ENCODE results near the gene MYL4. TPM values are rescaled to one million over a fixed set of nuclear protein-coding genes. Genes with fewer than 3 reads are reported as not detected.
"Not testable (repeated sequence)": the region's sequence is repeated elsewhere in the genome, so short reads cannot be mapped to it uniquely, and the experiment has no call there.

Gene MYL4
- polyA plus RNA-seq, 6 donors from 2014 or later, result 0.53 to 0.55 TPM; not detected in 4

GRCh38 chr17:47254403-47254943 is 45.3 kb downstream of the MYL4 start:
- DNase-seq (no peak), ATAC-seq (ENCODE audit: low read depth in 2 of 2) (no peak)
- peaks cover 9 to 27% (median 15%) of the 10 kb centered on the region in 3 donors for H3K27me3 Mint-ChIP-seq
- H3K4me3 Mint-ChIP-seq, result peak overlapping the region; percentile 87 to 98 (median 95)
- H3K36me3 Mint-ChIP-seq, result no peaks in the 10 kb centered on the region
- peak overlapping the region in 5 of 6 donors; percentile 67 to 95 (median 90) for H3K27ac Mint-ChIP-seq
- H3K9me3 Mint-ChIP-seq, result no peaks in the 10 kb centered on the region
- peaks cover 18 to 42% (median 35%) of the 10 kb centered on the region in 3 donors for H3K4me1 Mint-ChIP-seq

- no peaks in the 10 kb centered on the region for H3K36me3 Mint-ChIP-seq
- no peak for DNase-seq
- H3K9me3 Mint-ChIP-seq, result no peaks in the 10 kb centered on the region
- H3K27me3 Mint-ChIP-seq, result peaks cover 14 to 22% (median 15%) of the 10 kb centered on the region in 3 donors
- no peak overlapping the region for H3K27ac Mint-ChIP-seq
- peak overlapping the region in 1 of 8 donors; percentile 71 for H3K4me3 Mint-ChIP-seq
- peaks cover 17 to 37% (median 33%) of the 10 kb centered on the region in 3 donors for H3K4me1 Mint-ChIP-seq
- no peak for ATAC-seq (ENCODE audit: low read depth in 2 of 2)
Observed at GRCh38 chr17:47257651-47258339, 48.6 kb downstream of the MYL4 start.

- DNase-seq, result no peak
- no peak overlapping the region for H3K4me3 Mint-ChIP-seq
- no peaks in the 10 kb centered on the region for H3K36me3 Mint-ChIP-seq
- peaks cover 13 to 23% (median 13%) of the 10 kb centered on the region in 3 donors for H3K4me1 Mint-ChIP-seq
- peaks cover 3 to 15% (median 14%) of the 10 kb centered on the region in 3 donors for H3K27me3 Mint-ChIP-seq
- H3K27ac Mint-ChIP-seq, result no peak overlapping the region
- H3K9me3 Mint-ChIP-seq, result peaks cover 0 to under 1% (median 0%) of the 10 kb centered on the region in 7 donors
- no peak for ATAC-seq (ENCODE audit: low read depth in 2 of 2)
Observed at GRCh38 chr17:47262586-47262985, 53.4 kb downstream of the MYL4 start.

GRCh38 chr17:47264166-47264565 is 55.0 kb downstream of the MYL4 start:
- peaks cover 7 to 13% (median 12%) of the 10 kb centered on the region in 3 donors for H3K4me1 Mint-ChIP-seq
- DNase-seq (no peak), ATAC-seq (ENCODE audit: low read depth in 2 of 2) (no peak)
- no peak overlapping the region for H3K4me3 Mint-ChIP-seq
- H3K27ac Mint-ChIP-seq, result peak overlapping the region in 3 of 6 donors; percentile 7 to 92 (median 20)
- H3K36me3 Mint-ChIP-seq, result peaks cover 0 to 2% of the 10 kb centered on the region in 2 donors
- peaks cover 0 to 6% (median under 1%) of the 10 kb centered on the region in 7 donors for H3K9me3 Mint-ChIP-seq
- peaks cover 0 to 7% (median 5%) of the 10 kb centered on the region in 3 donors for H3K27me3 Mint-ChIP-seq

GRCh38 chr17:47265983-47266541 is 56.9 kb downstream of the MYL4 start:
- ATAC-seq (ENCODE audit: low read depth in 2 of 2) (no peak), DNase-seq (no peak)
- peaks cover 2 to 8% (median 4%) of the 10 kb centered on the region in 7 donors for H3K9me3 Mint-ChIP-seq
- peaks cover 10 to 17% (median 16%) of the 10 kb centered on the region in 3 donors for H3K4me1 Mint-ChIP-seq
- H3K4me3 Mint-ChIP-seq, result no peak overlapping the region
- H3K27me3 Mint-ChIP-seq, result peaks cover 0 to 7% (median 5%) of the 10 kb centered on the region in 3 donors
- H3K36me3 Mint-ChIP-seq, result peaks cover 0 to 10% of the 10 kb centered on the region in 2 donors
- peak overlapping the region in 1 of 6 donors; percentile 44 for H3K27ac Mint-ChIP-seq

GRCh38 chr17:47266782-47267181 is 57.6 kb downstream of the MYL4 start:
- Mint-ChIP-seq H3K27me3 (peaks cover 0 to 7% (median 5%) of the 10 kb centered on the region in 3 donors), H3K36me3 (peaks cover 0 to 10% of the 10 kb centered on the region in 2 donors), H3K4me1 (peaks cover 10 to 17% (median 17%) of the 10 kb centered on the region in 3 donors), H3K27ac (no peak overlapping the region), H3K4me3 (no peak overlapping the region), H3K9me3 (peaks cover 2 to 8% (median 4%) of the 10 kb centered on the region in 7 donors)
- ATAC-seq (ENCODE audit: low read depth in 2 of 2) (no peak), DNase-seq (no peak)

GRCh38 chr17:47267354-47267828 is 58.2 kb downstream of the MYL4 start:
- H3K27me3 Mint-ChIP-seq, result peaks cover 0 to 5% (median 5%) of the 10 kb centered on the region in 3 donors
- DNase-seq, result no peak
- peaks cover 11 to 17% (median 17%) of the 10 kb centered on the region in 3 donors for H3K4me1 Mint-ChIP-seq
- H3K4me3 Mint-ChIP-seq, result no peak overlapping the region
- no peak for ATAC-seq (ENCODE audit: low read depth in 2 of 2)
- no peak overlapping the region for H3K27ac Mint-ChIP-seq
- peaks cover 2 to 8% (median 4%) of the 10 kb centered on the region in 7 donors for H3K9me3 Mint-ChIP-seq
- H3K36me3 Mint-ChIP-seq, result peaks cover 0 to 10% of the 10 kb centered on the region in 2 donors

- not testable (repeated sequence) for ATAC-seq (ENCODE audit: low read depth in 2 of 2); H3K9me3 Mint-ChIP-seq; H3K4me3 Mint-ChIP-seq; H3K27me3 Mint-ChIP-seq; H3K36me3 Mint-ChIP-seq; H3K27ac Mint-ChIP-seq; DNase-seq
- peaks cover 18 to 22% (median 22%) of the 10 kb centered on the region in 3 donors for H3K4me1 Mint-ChIP-seq
Observed at GRCh38 chr17:47268964-47269363, 59.8 kb downstream of the MYL4 start.

- Mint-ChIP-seq H3K27ac (peak overlapping the region in 1 of 6 donors; percentile 1), H3K4me3 (peak overlapping the region in 1 of 8 donors; percentile 25)
- not testable (repeated sequence) for H3K9me3 Mint-ChIP-seq
Observed at GRCh38 chr17:47269561-47270280, 60.6 kb downstream of the MYL4 start.

GRCh38 chr17:47270946-47271705 is 62.0 kb downstream of the MYL4 start:
- Mint-ChIP-seq H3K9me3 (peaks cover 2 to 8% (median 4%) of the 10 kb centered on the region in 7 donors), H3K27ac (peak overlapping the region in 1 of 6 donors; percentile 34), H3K36me3 (peaks cover 0 to 10% of the 10 kb centered on the region in 2 donors), H3K4me3 (no peak overlapping the region), H3K4me1 (peaks cover 28 to 39% (median 30%) of the 10 kb centered on the region in 3 donors), H3K27me3 (no peaks in the 10 kb centered on the region)
- DNase-seq (no peak), ATAC-seq (ENCODE audit: low read depth in 2 of 2) (no peak)

More at GRCh38 chr17:47269561-47270280, 60.6 kb downstream of the MYL4 start:
- not testable (repeated sequence) for H3K27me3 Mint-ChIP-seq; ATAC-seq (ENCODE audit: low read depth in 2 of 2); DNase-seq; H3K36me3 Mint-ChIP-seq
- peaks cover 21 to 26% (median 22%) of the 10 kb centered on the region in 3 donors for H3K4me1 Mint-ChIP-seq

GRCh38 chr17:47272491-47272890 is 63.3 kb downstream of the MYL4 start:
- Mint-ChIP-seq H3K27ac (peak overlapping the region in 2 of 6 donors; percentile 38 to 61), H3K4me1 (peaks cover 40 to 52% (median 41%) of the 10 kb centered on the region in 3 donors), H3K4me3 (peak overlapping the region in 1 of 8 donors; percentile 56), H3K36me3 (peaks cover 0 to 10% of the 10 kb centered on the region in 2 donors), H3K9me3 (peaks cover 2 to 8% (median 6%) of the 10 kb centered on the region in 7 donors), H3K27me3 (no peaks in the 10 kb centered on the region)
- ATAC-seq (ENCODE audit: low read depth in 2 of 2) (no peak), DNase-seq (no peak)

GRCh38 chr17:47273245-47273644 is 64.1 kb downstream of the MYL4 start:
- Mint-ChIP-seq H3K27ac (peak overlapping the region in 2 of 6 donors; percentile 32 to 61), H3K27me3 (no peaks in the 10 kb centered on the region), H3K4me3 (peak overlapping the region in 1 of 8 donors; percentile 12), H3K36me3 (peaks cover 0 to 10% of the 10 kb centered on the region in 2 donors), H3K9me3 (peaks cover 0 to 7% (median 3%) of the 10 kb centered on the region in 7 donors), H3K4me1 (peaks cover 45 to 60% (median 46%) of the 10 kb centered on the region in 3 donors)
- ATAC-seq (ENCODE audit: low read depth in 2 of 2) (no peak), DNase-seq (no peak)
